ENCODE data around the gene RNF213. TPM values are rescaled to one million over a fixed set of nuclear protein-coding genes. Genes with fewer than 3 reads are reported as not detected.

Gene RNF213
- total RNA-seq, 1 experiment from 2014 or later = 179 TPM

- TF ChIP-seq EZH2 (IDR thresholded peaks at IDR 0.05; ENCODE audit: low read depth) = no peak
- no peaks in the 10 kb centered on the region for H3K4me1 ChIP-seq (replicated peaks; ENCODE audit: insufficient read depth)
- no peak overlapping the region for H3K27ac ChIP-seq
- H3K4me2 ChIP-seq = no peak overlapping the region
- no peak overlapping the region for H2AFZ ChIP-seq
- H4K20me1 ChIP-seq (ENCODE audit: insufficient read depth) = no peaks in the 10 kb centered on the region
- DNase-seq = no peak
- H3K79me2 ChIP-seq (ENCODE audit: low read depth) = no peaks in the 10 kb centered on the region
- intact Hi-C loops (cut with micrococcal nuclease; ENCODE audit: unreplicated experiment) = no loop called here
- H3K27me3 ChIP-seq (ENCODE audit: insufficient read depth, low read depth) = no peaks in the 10 kb centered on the region
- H3K36me3 ChIP-seq (ENCODE audit: low read depth) = no peaks in the 10 kb centered on the region
- ChIA-PET CTCF (no interaction called here), POLR2A (ENCODE audit: unreplicated experiment) (no interaction called here)
- no peaks in the 10 kb centered on the region for H3F3A ChIP-seq (ENCODE audit: insufficient read depth, low read depth)
- H3K4me3 ChIP-seq = no peak overlapping the region
- BruUV-seq (replicated peaks) = no TSS peak
- H3K9me2 ChIP-seq (ENCODE audit: insufficient read depth) = no peaks in the 10 kb centered on the region
- no peaks in the 10 kb centered on the region for H3K9me3 ChIP-seq (ENCODE audit: insufficient read depth, low read depth)
These were observed 79.2 kb downstream of the RNF213 start for GRCh38 chr17:80339731-80340456.

GRCh38 chr17:80345321-80345720 lies 84.7 kb downstream of the RNF213 start:
- Histone ChIP-seq H3F3A (ENCODE audit: insufficient read depth, low read depth) (no peaks in the 10 kb centered on the region), H3K9me3 (ENCODE audit: insufficient read depth, low read depth) (no peaks in the 10 kb centered on the region), H3K4me2 (no peak overlapping the region), H3K27ac (no peak overlapping the region), H3K9me2 (ENCODE audit: insufficient read depth) (no peaks in the 10 kb centered on the region), H3K36me3 (ENCODE audit: low read depth) (no peaks in the 10 kb centered on the region), H3K79me2 (ENCODE audit: low read depth) (no peaks in the 10 kb centered on the region), H3K27me3 (ENCODE audit: insufficient read depth, low read depth) (no peaks in the 10 kb centered on the region), H3K4me3 (no peak overlapping the region), H4K20me1 (ENCODE audit: insufficient read depth) (no peaks in the 10 kb centered on the region), H3K4me1 (replicated peaks; ENCODE audit: insufficient read depth) (no peaks in the 10 kb centered on the region), H2AFZ (no peak overlapping the region)
- no peak for DNase-seq
- CTCF ChIA-PET = no interaction called here
- intact Hi-C loops (cut with micrococcal nuclease; ENCODE audit: unreplicated experiment) = no loop called here
- TF ChIP-seq CTCF (conservative IDR thresholded peaks at IDR 0.05) (no peak), EZH2 (IDR thresholded peaks at IDR 0.05; ENCODE audit: low read depth) (no peak)
- no TSS peak for BruUV-seq (replicated peaks)
- POLR2A ChIA-PET (ENCODE audit: unreplicated experiment) = no interaction called here

GRCh38 chr17:80345841-80346497 lies 85.3 kb downstream of the RNF213 start:
- Histone ChIP-seq H3F3A (ENCODE audit: insufficient read depth, low read depth) (no peaks in the 10 kb centered on the region), H2AFZ (no peak overlapping the region), H3K36me3 (ENCODE audit: low read depth) (no peaks in the 10 kb centered on the region; the same call in 1 of the 2 replicates), H3K9me2 (ENCODE audit: insufficient read depth) (no peaks in the 10 kb centered on the region), H3K9me3 (ENCODE audit: insufficient read depth, low read depth) (no peaks in the 10 kb centered on the region), H3K27me3 (ENCODE audit: insufficient read depth, low read depth) (no peaks in the 10 kb centered on the region), H3K27ac (no peak overlapping the region), H4K20me1 (ENCODE audit: insufficient read depth) (no peaks in the 10 kb centered on the region), H3K79me2 (ENCODE audit: low read depth) (no peaks in the 10 kb centered on the region), H3K4me2 (no peak overlapping the region), H3K4me1 (replicated peaks; ENCODE audit: insufficient read depth) (no peaks in the 10 kb centered on the region), H3K4me3 (no peak overlapping the region)
- TF ChIP-seq CTCF (conservative IDR thresholded peaks at IDR 0.05) (no peak), EZH2 (IDR thresholded peaks at IDR 0.05; ENCODE audit: low read depth) (no peak)
- ChIA-PET POLR2A (ENCODE audit: unreplicated experiment) (no interaction called here), CTCF (no interaction called here)
- DNase-seq = no peak
- BruUV-seq (replicated peaks) = no TSS peak
- intact Hi-C loops (cut with micrococcal nuclease; ENCODE audit: unreplicated experiment) = no loop called here

All from PC-9 (cell line).